SJCRH30 (cell line): ENCODE measurements around the gene HTR1E. TPM values are rescaled to one million over a fixed set of nuclear protein-coding genes. Genes with fewer than 3 reads are reported as not detected.
A peak's percentile ranks its signal among the peaks of the same experiment; 100 is the strongest.
"Not testable (repeated sequence)": the region's sequence is repeated elsewhere in the genome, so short reads cannot be mapped to it uniquely, and the experiment has no call there.

Source experiments
- DNase-seq, 2 experiments: peaks; one replicate each; pipeline ENCODE4 v3.0.0-alpha.2; 2015 to 2020
- H3K27ac ChIP-seq: fragments of 250-450 bp; sonication (Bioruptor Pico); 2 replicates; pipeline ENCODE4 v1.5.1; 2020; ENCODE audit warnings: mild to moderate bottlenecking, moderate library complexity
- H3K27me3 ChIP-seq: fragments of 250-450 bp; sonication (Bioruptor Pico); 2 replicates; pipeline ENCODE4 v1.5.1; 2020; ENCODE audit warnings: mild to moderate bottlenecking, moderate library complexity
- H3K36me3 ChIP-seq: fragments of 250-450 bp; sonication (Bioruptor Pico); 2 replicates; pipeline ENCODE4 v1.5.1; 2020; ENCODE audit warnings: mild to moderate bottlenecking, moderate library complexity
- H3K4me1 ChIP-seq: fragments of 250-450 bp; sonication (Bioruptor Pico); 2 replicates; pipeline ENCODE4 v1.5.1; 2020; ENCODE audit warnings: mild to moderate bottlenecking, moderate library complexity
- H3K4me3 ChIP-seq: fragments of 250-450 bp; sonication (Bioruptor Pico); 2 replicates; pipeline ENCODE4 v1.5.1; 2020; ENCODE audit warnings: mild to moderate bottlenecking, moderate library complexity
- H3K9me3 ChIP-seq: fragments of 250-450 bp; sonication (Bioruptor Pico); replicated peaks from 2 replicates; pipeline ENCODE4 v1.5.1; 2020; ENCODE audit warnings: mild to moderate bottlenecking, moderate library complexity
- total RNA-seq: library from RNA; depleted of rRNA; stranded (reverse); fragments of >200 nt; shearing (Covaris generic); gene quantifications from 2 replicates; pipeline ENCODE4 v1.2.3, GENCODE V29; 2014; rRNA removed

The HTR1E gene, protein sequence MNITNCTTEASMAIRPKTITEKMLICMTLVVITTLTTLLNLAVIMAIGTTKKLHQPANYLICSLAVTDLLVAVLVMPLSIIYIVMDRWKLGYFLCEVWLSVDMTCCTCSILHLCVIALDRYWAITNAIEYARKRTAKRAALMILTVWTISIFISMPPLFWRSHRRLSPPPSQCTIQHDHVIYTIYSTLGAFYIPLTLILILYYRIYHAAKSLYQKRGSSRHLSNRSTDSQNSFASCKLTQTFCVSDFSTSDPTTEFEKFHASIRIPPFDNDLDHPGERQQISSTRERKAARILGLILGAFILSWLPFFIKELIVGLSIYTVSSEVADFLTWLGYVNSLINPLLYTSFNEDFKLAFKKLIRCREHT
- not detected in 2 replicates for total RNA-seq

DNA sequence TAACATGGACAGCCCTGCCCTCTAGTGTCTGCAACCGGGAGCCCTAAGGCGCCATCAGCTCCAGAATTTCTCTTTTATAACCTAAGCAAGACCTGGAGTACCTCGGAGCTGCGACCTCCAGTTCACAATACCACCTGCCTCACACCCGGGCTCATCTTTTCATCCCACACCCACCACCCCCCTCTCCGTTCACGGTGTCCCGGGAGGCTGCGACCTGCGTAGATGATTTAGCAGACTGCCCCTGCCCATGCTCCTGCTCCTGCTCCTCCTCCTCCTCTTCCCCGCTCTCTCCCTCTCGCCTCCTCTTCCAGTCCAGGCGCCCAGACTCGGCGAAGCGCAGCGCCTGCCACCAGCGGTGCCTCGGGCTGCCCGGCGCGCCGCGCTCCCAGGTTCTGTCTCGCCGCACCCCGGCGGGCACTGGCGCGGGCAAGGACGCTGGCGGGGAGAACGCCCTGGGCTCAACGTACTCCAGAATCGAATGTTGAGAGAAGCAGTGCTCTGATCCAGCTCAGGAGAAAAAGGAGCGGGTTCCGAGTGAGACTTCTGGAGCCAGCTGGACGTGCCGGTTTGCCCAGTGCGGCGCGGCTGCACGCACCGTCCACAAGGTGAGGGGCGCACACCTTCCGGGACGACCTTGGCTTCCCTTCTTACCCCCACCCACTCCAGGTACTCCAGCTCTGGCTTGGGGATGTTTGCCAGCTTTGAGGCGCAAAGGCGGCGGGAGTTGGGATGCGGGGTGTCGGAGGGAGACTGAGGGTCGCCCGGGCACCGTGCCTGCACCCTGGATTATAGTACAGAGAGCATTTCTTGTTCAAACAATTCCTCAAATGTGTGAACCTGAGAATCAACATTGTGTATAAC, at the start of gene HTR1E:
Gene HTR1E (plus strand): TSS at position 310 of the 861 bp plus-strand sequence. CDS start 77,807 bp downstream, outside the sequence.
- peaks cover 7% of the 10 kb centered on the region; the same call in 1 of the 2 replicates for H3K27me3 ChIP-seq
- peak; percentile 8 to 21 for DNase-seq
- H3K36me3 ChIP-seq, result no peaks in the 10 kb centered on the region
- H3K4me3 ChIP-seq, result no peak within 1 kb of the TSS
- H3K9me3 ChIP-seq, result no peaks in the 10 kb centered on the region
- H3K4me1 ChIP-seq, result no peaks in the 10 kb centered on the region
- no peak within 1 kb of the TSS for H3K27ac ChIP-seq

DNA sequence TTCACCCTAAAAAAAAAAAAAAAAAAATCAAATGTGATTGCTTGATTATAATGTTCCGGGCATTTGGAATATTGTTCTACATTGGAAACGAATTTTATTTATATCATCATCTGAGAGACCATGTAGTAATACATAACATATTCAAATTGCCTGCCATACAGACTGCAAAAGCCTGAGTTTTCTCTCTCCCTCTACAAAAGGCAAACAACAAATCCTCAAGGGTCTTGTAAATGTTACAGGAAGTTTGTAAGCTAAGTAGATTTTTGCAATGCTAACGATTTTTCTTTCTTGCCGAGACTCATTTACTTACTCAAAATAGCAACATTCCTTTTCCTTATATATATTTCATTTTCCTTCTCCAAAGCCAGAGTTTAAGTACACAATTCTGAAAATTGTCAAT, 49.0 kb upstream of the HTR1E start:
- Histone ChIP-seq H3K36me3 (no peaks in the 10 kb centered on the region), H3K4me3 (no peak overlapping the region), H3K27me3 (no peaks in the 10 kb centered on the region), H3K27ac (no peak overlapping the region), H3K9me3 (no peaks in the 10 kb centered on the region), H3K4me1 (no peaks in the 10 kb centered on the region)
- no peak for DNase-seq

DNA sequence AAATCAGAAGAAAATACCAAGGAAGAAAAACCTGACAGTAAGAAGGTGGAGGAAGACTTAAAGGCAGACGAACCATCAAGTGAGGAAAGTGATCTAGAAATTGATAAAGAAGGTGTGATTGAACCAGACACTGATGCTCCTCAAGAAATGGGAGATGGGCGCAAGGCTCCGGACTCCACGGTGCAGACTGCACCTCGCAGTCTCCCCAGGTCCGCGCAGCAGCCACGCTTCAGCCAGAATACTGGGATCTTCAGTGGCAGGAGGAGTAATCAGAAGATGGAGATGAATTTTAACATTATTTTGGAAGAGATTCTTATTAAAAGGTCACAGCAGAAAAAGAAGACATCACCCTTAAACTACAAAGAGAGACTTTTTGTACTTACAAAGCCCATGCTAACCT, 40.1 kb upstream of the HTR1E start:
- H3K4me3 ChIP-seq, H3K27ac ChIP-seq, H3K36me3 ChIP-seq, DNase-seq, H3K27me3 ChIP-seq, H3K9me3 ChIP-seq, H3K4me1 ChIP-seq: not testable (repeated sequence)

DNA sequence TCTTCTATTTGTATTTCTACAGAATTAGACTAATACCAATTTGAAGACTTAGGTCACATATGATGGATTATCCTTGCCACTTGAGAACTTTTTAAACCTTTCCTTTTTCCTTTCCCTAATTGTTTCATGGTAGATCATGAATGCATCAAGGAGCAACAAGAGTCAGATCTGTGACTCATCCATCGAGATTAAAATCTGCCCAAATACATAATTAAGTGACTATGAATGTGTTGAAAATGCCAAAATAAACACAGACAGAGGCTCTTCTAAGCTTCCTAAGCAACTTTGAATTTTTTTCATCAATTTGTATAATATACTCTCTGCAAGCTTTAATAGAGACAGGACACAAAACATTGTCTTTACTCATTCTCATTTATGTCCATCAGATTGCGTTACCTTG, 23.5 kb upstream of the HTR1E start:
- Histone ChIP-seq H3K4me3 (no peak overlapping the region), H3K36me3 (no peaks in the 10 kb centered on the region), H3K4me1 (peaks cover 2% of the 10 kb centered on the region; the same call in 1 of the 2 replicates), H3K27me3 (no peaks in the 10 kb centered on the region), H3K27ac (no peak overlapping the region), H3K9me3 (no peaks in the 10 kb centered on the region)
- no peak for DNase-seq

DNA sequence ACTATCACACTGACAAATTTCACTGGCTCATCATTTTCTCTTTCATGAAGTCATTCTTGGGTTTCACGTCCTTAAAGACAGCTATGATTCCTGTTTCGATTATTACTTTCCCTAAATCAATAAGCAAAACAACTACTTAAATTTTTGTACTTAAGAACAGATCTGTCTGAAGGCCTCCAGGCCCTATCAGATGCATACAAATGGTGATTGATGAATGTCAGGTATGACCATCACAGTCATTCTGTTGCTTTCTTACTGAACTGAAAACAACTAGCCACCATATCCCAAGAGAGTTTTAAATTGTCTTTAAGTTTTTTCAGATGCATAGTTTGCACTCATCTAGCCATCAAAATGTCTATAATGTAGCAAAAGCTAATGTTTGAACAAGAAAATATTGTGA, 20.9 kb upstream of the HTR1E start:
- 0 out of 2 replicates have a peak, but pooled peaks cover 2% of the 10 kb centered on the region for H3K4me1 ChIP-seq
- no peak for DNase-seq
- no peaks in the 10 kb centered on the region for H3K9me3 ChIP-seq
- no peaks in the 10 kb centered on the region for H3K36me3 ChIP-seq
- H3K27ac ChIP-seq, result no peak overlapping the region
- H3K27me3 ChIP-seq, result no peaks in the 10 kb centered on the region
- H3K4me3 ChIP-seq, result no peak overlapping the region

DNA sequence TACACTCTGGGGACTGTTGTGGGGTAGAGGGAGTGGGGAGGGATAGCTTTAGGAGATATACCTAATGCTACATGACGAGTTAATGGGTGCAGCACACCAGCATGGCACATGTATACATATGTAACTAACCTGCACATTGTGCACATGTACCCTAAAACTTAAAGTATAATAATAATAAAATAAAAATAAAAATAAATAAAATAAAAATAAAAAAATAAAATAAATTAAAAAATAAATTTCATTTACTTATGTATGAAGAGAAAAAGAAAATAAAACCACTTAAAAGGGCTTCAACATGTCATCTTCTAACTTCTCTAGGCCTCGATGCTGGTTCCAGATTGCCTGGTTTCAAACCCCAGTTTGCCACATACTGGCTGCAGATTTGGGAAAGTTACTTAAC, 10.2 kb upstream of the HTR1E start:
- not testable (repeated sequence) for H3K27ac ChIP-seq, H3K9me3 ChIP-seq, DNase-seq, H3K27me3 ChIP-seq, H3K4me1 ChIP-seq, H3K4me3 ChIP-seq, H3K36me3 ChIP-seq

DNA sequence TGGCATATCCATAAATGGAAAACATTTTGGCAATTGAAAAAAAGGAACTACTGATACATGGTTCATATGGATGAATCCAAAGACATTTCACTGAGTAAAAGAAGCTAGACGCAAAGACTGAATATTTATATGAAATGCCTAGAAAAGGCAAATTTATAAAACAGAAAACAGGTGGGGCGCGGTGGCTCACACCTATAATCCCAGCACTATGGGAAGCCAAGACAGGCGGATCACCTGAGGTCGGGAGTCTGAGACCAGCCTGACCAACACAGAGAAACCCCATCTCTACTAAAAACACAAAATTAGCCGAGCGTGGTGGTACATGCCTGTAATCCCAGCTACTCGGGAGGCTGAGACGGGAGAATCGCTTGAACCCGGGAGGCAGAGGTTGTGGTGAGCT, 9.5 kb upstream of the HTR1E start:
- not testable (repeated sequence) for DNase-seq, H3K27me3 ChIP-seq, H3K9me3 ChIP-seq, H3K4me1 ChIP-seq, H3K4me3 ChIP-seq, H3K27ac ChIP-seq, H3K36me3 ChIP-seq

DNA sequence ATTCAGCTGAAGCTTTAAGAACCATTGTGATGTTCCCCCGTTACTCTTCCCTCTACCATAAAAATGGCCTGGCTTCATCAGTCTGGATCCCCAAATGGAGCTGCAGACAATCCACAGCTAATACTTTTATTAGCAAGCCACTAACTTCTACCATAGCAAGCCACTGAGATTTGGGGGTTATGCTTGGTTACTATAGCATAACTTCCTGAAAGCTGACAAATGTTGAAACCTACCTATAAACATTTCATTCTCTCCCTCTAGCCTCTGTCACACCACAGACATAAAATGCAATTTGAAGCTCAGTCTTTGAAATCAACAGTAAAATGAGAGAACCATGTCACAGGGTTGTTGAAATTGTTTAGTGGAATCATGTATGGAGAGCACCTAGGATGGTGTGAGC, 3.0 kb upstream of the HTR1E start:
- no peaks in the 10 kb centered on the region for H3K4me1 ChIP-seq
- DNase-seq, result no peak
- H3K4me3 ChIP-seq, result no peak overlapping the region
- peaks cover 7% of the 10 kb centered on the region; the same call in 1 of the 2 replicates for H3K27me3 ChIP-seq
- H3K9me3 ChIP-seq, result no peaks in the 10 kb centered on the region
- no peaks in the 10 kb centered on the region for H3K36me3 ChIP-seq
- H3K27ac ChIP-seq, result no peak overlapping the region

DNA sequence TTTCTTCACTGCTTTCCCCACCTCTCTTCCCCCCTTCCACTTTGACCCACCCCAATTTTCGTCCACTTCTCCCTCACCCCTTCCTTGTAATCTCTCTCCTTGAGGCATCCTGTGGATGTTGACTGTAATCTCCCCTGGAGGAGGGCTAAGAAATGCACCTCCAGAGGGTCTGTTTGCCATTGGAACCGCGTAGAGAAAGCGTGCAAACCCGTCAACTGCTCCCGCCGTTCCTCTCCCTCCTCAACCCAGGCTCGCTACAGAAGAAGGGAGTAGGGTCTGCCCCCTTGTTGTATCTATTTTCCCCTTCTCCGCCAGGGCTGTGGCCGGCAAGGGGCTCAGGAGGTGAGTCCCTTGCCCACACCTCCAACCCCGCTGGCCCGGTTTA, 502 bp upstream of the HTR1E start:
- H3K4me3 ChIP-seq, result no peak overlapping the region
- no peaks in the 10 kb centered on the region for H3K4me1 ChIP-seq
- no peak for DNase-seq
- no peak overlapping the region for H3K27ac ChIP-seq
- H3K27me3 ChIP-seq, result peaks cover 7% of the 10 kb centered on the region; the same call in 1 of the 2 replicates
- H3K36me3 ChIP-seq, result no peaks in the 10 kb centered on the region
- no peaks in the 10 kb centered on the region for H3K9me3 ChIP-seq

DNA sequence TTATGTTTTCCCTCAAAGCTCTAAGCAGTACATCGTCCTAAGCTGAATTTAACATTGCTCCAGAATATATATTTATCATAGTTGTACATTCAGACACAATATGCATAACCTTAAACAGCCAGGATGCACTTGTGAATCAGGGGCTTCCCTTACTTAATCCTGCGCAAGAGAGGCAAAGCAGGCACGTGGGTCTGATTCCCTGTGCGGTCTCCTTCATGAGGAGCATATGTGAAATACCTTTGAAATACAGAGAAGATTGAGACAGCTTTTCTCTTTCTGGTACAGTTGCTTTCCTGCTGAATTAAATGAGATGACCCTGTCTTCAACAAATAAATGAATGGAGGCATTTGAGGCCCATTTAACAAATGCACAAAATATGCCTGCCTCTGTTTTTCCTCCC, 1.5 kb downstream of the HTR1E start:
- H3K27ac ChIP-seq, result no peak overlapping the region
- no peak overlapping the region for H3K4me3 ChIP-seq
- H3K27me3 ChIP-seq, result peaks cover 7% of the 10 kb centered on the region; the same call in 1 of the 2 replicates
- H3K9me3 ChIP-seq, result no peaks in the 10 kb centered on the region
- H3K36me3 ChIP-seq, result no peaks in the 10 kb centered on the region
- no peak for DNase-seq
- no peaks in the 10 kb centered on the region for H3K4me1 ChIP-seq

DNA sequence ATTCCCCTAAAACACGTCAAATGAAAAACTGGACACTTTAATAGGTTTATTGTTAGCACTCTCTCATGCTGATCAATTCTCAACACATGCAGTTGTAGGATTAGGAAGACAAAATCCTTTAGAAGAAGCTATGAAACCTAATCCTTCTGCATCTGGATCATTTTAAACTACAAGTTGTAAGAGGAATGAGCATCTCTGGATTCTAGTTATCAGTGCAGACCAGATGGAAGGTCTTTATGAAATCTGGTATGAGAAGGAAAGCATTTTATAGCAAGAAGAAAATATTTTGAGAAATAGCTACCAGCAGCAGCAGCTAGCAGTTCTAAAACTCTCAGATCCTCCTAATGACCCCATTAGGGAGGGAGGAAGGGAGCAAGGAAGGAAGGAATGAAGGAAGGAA, 4.1 kb downstream of the HTR1E start:
- DNase-seq, result no peak
- Histone ChIP-seq H3K4me1 (no peaks in the 10 kb centered on the region), H3K27ac (no peak overlapping the region), H3K36me3 (no peaks in the 10 kb centered on the region), H3K27me3 (no peaks in the 10 kb centered on the region), H3K9me3 (no peaks in the 10 kb centered on the region), H3K4me3 (no peak overlapping the region)

DNA sequence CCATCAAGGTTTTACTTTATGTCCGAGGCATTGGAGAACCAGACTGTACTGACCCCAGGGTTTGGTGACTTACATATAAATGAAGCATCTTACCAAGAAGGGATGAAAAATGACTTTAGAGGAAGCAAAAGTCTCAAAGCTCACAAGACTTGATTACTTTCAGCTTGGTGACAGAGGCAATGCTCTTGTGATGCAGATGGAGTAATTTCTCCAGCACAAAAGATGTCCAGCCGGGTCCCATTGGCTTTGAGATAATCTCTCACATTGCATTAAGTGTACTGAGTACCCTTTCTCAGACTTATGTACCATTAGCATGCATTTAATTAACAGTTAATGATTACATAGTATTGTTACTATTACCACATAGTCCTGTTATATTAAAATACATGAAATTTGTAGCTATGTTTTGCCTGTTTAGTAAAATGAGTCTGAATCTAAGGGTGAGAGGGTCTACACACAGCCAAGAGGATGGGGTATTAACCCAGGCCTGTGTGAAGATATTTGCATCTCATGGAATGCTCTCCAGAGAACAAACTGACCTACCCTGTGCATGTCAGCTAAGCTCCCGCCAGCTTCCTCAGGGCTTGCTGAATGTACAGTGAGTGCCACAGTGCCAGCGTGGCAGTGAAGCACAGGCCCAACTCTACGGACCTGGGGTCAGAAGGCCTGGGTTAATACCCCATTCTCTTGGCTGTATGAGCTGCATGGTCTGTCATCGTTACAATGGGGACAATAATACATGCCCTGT, 5.6 kb downstream of the HTR1E start:
- Histone ChIP-seq H3K36me3 (no peaks in the 10 kb centered on the region), H3K9me3 (no peaks in the 10 kb centered on the region), H3K27ac (no peak overlapping the region), H3K4me3 (no peak overlapping the region), H3K27me3 (no peaks in the 10 kb centered on the region), H3K4me1 (no peaks in the 10 kb centered on the region)
- DNase-seq, result no peak

DNA sequence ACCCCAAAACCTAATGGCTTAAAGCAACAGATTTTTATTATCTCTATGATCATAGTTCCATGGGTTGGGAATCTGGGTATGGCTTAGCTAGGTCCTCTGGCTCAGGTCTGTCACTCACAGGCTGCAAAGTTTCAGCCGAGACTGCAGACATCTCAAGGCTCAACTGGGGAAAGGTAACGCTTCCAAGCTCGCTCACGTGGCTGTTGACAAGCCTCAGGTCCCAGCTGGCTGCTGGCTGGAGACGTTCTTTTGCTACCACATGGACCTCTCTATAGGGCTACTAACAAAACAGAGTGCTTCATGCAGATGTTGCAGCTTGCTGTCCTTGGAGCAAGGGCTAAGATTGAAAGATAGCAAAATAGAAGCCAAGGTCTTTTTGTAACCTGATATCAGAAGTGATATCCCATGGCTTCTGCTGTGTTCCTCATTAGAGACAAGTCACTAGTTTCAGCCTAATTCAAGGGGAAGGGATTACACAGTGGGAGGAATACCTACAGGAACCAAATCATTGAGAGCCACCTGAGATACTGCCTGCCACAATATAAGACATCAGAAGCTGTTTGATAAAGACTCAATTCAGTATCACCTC, 6.6 kb downstream of the HTR1E start:
- Histone ChIP-seq H3K27ac (no peak overlapping the region), H3K36me3 (no peaks in the 10 kb centered on the region), H3K9me3 (no peaks in the 10 kb centered on the region), H3K4me3 (no peak overlapping the region), H3K4me1 (no peaks in the 10 kb centered on the region), H3K27me3 (no peaks in the 10 kb centered on the region)
- no peak for DNase-seq

DNA sequence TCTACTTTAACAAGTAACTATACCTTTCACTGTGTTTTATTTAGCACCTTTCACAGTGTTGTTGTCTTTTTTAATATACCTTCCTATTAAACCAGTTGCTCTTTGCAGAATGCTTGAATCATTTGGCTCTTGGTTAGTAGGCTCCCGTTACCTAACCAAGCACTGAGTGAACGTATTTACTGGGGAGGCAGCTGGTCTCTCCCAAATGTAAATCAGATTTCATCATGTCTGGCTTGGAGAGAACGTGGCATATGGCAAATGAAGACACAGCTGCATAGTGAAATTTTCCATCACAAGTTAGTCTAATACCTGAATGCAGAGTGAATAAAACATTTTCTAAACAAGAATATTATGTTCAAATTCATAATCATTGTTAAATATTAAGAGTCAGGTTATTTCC, 12.4 kb downstream of the HTR1E start:
- Histone ChIP-seq H3K4me1 (no peaks in the 10 kb centered on the region), H3K27me3 (no peaks in the 10 kb centered on the region), H3K9me3 (no peaks in the 10 kb centered on the region), H3K36me3 (no peaks in the 10 kb centered on the region), H3K27ac (no peak overlapping the region), H3K4me3 (no peak overlapping the region)
- DNase-seq, result no peak
